Measurements from ENCODE around the gene RPH3AL.

GRCh38 chr17:379531-380465, 27.2 kb upstream of the RPH3AL start:
- TF ChIP-seq, protein P1, sequence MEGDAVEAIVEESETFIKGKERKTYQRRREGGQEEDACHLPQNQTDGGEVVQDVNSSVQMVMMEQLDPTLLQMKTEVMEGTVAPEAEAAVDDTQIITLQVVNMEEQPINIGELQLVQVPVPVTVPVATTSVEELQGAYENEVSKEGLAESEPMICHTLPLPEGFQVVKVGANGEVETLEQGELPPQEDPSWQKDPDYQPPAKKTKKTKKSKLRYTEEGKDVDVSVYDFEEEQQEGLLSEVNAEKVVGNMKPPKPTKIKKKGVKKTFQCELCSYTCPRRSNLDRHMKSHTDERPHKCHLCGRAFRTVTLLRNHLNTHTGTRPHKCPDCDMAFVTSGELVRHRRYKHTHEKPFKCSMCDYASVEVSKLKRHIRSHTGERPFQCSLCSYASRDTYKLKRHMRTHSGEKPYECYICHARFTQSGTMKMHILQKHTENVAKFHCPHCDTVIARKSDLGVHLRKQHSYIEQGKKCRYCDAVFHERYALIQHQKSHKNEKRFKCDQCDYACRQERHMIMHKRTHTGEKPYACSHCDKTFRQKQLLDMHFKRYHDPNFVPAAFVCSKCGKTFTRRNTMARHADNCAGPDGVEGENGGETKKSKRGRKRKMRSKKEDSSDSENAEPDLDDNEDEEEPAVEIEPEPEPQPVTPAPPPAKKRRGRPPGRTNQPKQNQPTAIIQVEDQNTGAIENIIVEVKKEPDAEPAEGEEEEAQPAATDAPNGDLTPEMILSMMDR (IDR thresholded peaks at IDR 0.05): no peak
- no peak for TF ChIP-seq POLR2A (IDR thresholded peaks at IDR 0.05)

Measured in ovary (tissue), 3 donors.